HCT116 (cell line): ENCODE results near the gene PDLIM4. TPM values are rescaled to one million over a fixed set of nuclear protein-coding genes. Genes with fewer than 3 reads are reported as not detected.

ENCODE experiments used
- ATAC-seq: fragments of 200-7000 bp; cut with Tn5 transposase; 2 replicates; pipeline ENCODE4 v1.9.1; 2020; ENCODE audit warnings: mild to moderate bottlenecking, moderate library complexity
- BruUV-seq: library from RNA; stranded (reverse); fragments of 400-500 nt; replicated peaks from 2 replicates; lab custom pipeline; 2021; lab: Mats Ljungman, UMichigan
- CTCF ChIA-PET: fragments of 300-600 bp; sonication (Branson Sonifier 250); formaldehyde crosslinking; loops from one replicate; lab custom pipeline; 2021; ENCODE audit warnings: antibody characterized with exemption; lab: Charles Lee
- POLR2A ChIA-PET: fragments of 300-600, 350-600 bp; sonication (Branson Sonifier 250); formaldehyde crosslinking; loops from one replicate; lab custom pipeline; 2021; ENCODE audit warnings: antibody characterized with exemption; lab: Charles Lee
- RAD21 ChIA-PET, 2 experiments: fragments of 300-600 bp; sonication (Branson Sonifier 250); formaldehyde crosslinking; loops; one replicate each; lab custom pipeline; 2023; ENCODE audit warnings: low total read pairs in 2 of 2; ENCODE audit not compliant: uncharacterized antibody in 2 of 2, unreplicated experiment in 2 of 2, low non-redundant PET in 1 of 2; lab: Charles Lee
- DNase-seq: peaks from one replicate; pipeline ENCODE4 v3.0.0-alpha.2; 2010; ENCODE audit warnings: low read depth, low spot score
- H2AFZ ChIP-seq: fragments of 200-600 bp; shearing (Covaris generic), sonication (generic); 2 replicates; pipeline ENCODE4 v1.6.1; 2017; ENCODE audit warnings: low read depth, mixed run types, mixed read lengths, antibody characterized with exemption, low read length; ENCODE audit not compliant: poor library complexity, severe bottlenecking
- H3K27ac ChIP-seq: 2 replicates; pipeline ENCODE4 v1.5.1; 2012; ENCODE audit warnings: low read depth, low read length
- H3K27me3 ChIP-seq: fragments of 200-600 bp; sonication (generic); 2 replicates; pipeline ENCODE4 v1.6.1; 2016; ENCODE audit warnings: mixed run types, low read length, mixed read lengths; ENCODE audit not compliant: insufficient read depth
- H3K36me3 ChIP-seq, 2 experiments: fragments of 200-500 bp in 1 of 2; fragments of 200-600 bp in 1 of 2; sonication (Bioruptor generic) in 1 of 2; sonication (generic) in 1 of 2; 2 replicates each; pipeline versions ENCODE4 v1.5.1 to v1.6.1; 2014 to 2016; ENCODE audit warnings: low read length in 2 of 2, inconsistent platforms in 1 of 2, mixed read lengths in 1 of 2, mixed run types in 1 of 2; ENCODE audit not compliant: insufficient read depth in 2 of 2, control insufficient read depth in 1 of 2
- H3K4me1 ChIP-seq, 2 experiments: fragments of 200-600 bp in 1 of 2; sonication (generic) in 1 of 2; 2 replicates each; pipeline versions ENCODE4 v1.5.1 to v1.6.1; 2012 to 2017; ENCODE audit warnings: low read length in 2 of 2, inconsistent platforms in 1 of 2, mild to moderate bottlenecking in 1 of 2, mixed read lengths in 1 of 2, mixed run types in 1 of 2, moderate library complexity in 1 of 2; ENCODE audit not compliant: insufficient read depth in 2 of 2, control insufficient read depth in 1 of 2
- H3K4me2 ChIP-seq: fragments of 200-600 bp; sonication (generic); 2 replicates; pipeline ENCODE4 v1.6.1; 2017; ENCODE audit warnings: mixed run types, low read length, mixed read lengths
- H3K4me3 ChIP-seq, 2 experiments: fragments of 200-600 bp in 1 of 2; sonication (generic) in 1 of 2; replicated peaks in 1 of 2; 2 replicates each; pipeline ENCODE4 v1.5.1; 2011 to 2016; ENCODE audit warnings: low read length in 2 of 2, control low read depth in 1 of 2, low read depth in 1 of 2, mild to moderate bottlenecking in 1 of 2, mixed read lengths in 1 of 2, mixed run types in 1 of 2
- H3K79me2 ChIP-seq: fragments of 200-600 bp; sonication (generic); 2 replicates; pipeline ENCODE4 v1.6.1; 2017; ENCODE audit warnings: mild to moderate bottlenecking, mixed run types, low read length, moderate library complexity, mixed read lengths; ENCODE audit not compliant: insufficient read depth
- H3K9ac ChIP-seq: fragments of 200-600 bp; sonication (generic); 2 replicates; pipeline ENCODE4 v1.6.1; 2016; ENCODE audit warnings: low read length, mixed read lengths
- H3K9me2 ChIP-seq: fragments of 200-600 bp; sonication (generic), shearing (Covaris generic); 2 replicates; pipeline ENCODE4 v1.6.1; 2017; ENCODE audit warnings: mixed run types, mild to moderate bottlenecking, moderate library complexity; ENCODE audit not compliant: insufficient read depth
- H3K9me3 ChIP-seq, 2 experiments: fragments of 200-500 bp in 1 of 2; fragments of 200-600 bp in 1 of 2; sonication (Bioruptor generic) in 1 of 2; sonication (generic) in 1 of 2; 2 replicates each; pipeline ENCODE4 v1.6.1; 2014 to 2017; ENCODE audit warnings: low read length in 2 of 2, mixed read lengths in 2 of 2, inconsistent platforms in 1 of 2, low read depth in 1 of 2, mild to moderate bottlenecking in 1 of 2, mixed run types in 1 of 2, moderate library complexity in 1 of 2; ENCODE audit not compliant: control insufficient read depth in 1 of 2, insufficient read depth in 1 of 2
- H4K20me1 ChIP-seq: fragments of 200-600 bp; sonication (generic), shearing (Covaris generic); 2 replicates; pipeline ENCODE4 v1.6.1; 2017; ENCODE audit warnings: mixed run types, mild to moderate bottlenecking, moderate library complexity; ENCODE audit not compliant: insufficient read depth
- CBX3 ChIP-seq: IDR thresholded peaks from 2 replicates; pipeline ENCODE4 v1.6.1; 2012; ENCODE audit warnings: low read depth
- CEBPB ChIP-seq: IDR thresholded peaks from 2 replicates; pipeline ENCODE4 v1.6.1; 2012; ENCODE audit warnings: low read depth
- ELF1 ChIP-seq: IDR thresholded peaks from 2 replicates; pipeline ENCODE4 v1.6.1; 2012; ENCODE audit warnings: low read depth, borderline replicate concordance
- EZH2 ChIP-seq: fragments of 200-600 bp; sonication (generic); IDR thresholded peaks from 2 replicates; pipeline ENCODE4 v1.6.1; 2017; ENCODE audit warnings: antibody characterized with exemption, mixed run types
- EZH2phosphoT487 ChIP-seq: fragments of 200-600 bp; IDR thresholded peaks from 2 replicates; pipeline ENCODE4 v1.6.1; 2018; ENCODE audit warnings: antibody characterized with exemption, borderline replicate concordance
- JUND ChIP-seq: IDR thresholded peaks from 2 replicates; pipeline ENCODE4 v1.6.1; 2012
- MAX ChIP-seq: IDR thresholded peaks from 2 replicates; pipeline ENCODE4 v1.6.1; 2012
- POLR2AphosphoS5 ChIP-seq: IDR thresholded peaks from 2 replicates; pipeline ENCODE4 v1.6.1; 2011; ENCODE audit warnings: mild to moderate bottlenecking, low read depth, low read length, moderate library complexity
- RAD21 ChIP-seq: IDR thresholded peaks from 2 replicates; pipeline ENCODE4 v1.6.1; 2012; ENCODE audit warnings: low read depth, mild to moderate bottlenecking
- SP1 ChIP-seq: IDR thresholded peaks from 2 replicates; pipeline ENCODE4 v1.6.1; 2012; ENCODE audit warnings: low read depth
- SRF ChIP-seq: IDR thresholded peaks from 2 replicates; pipeline ENCODE4 v1.6.1; 2012; ENCODE audit warnings: low read depth
- TCF7L2 ChIP-seq: IDR thresholded peaks from 2 replicates; pipeline ENCODE4 v1.7.0; 2011; ENCODE audit warnings: borderline replicate concordance, inconsistent platforms; ENCODE audit not compliant: insufficient read depth, insufficient read length; ENCODE audit errors: extremely low read depth
- YY1 ChIP-seq: IDR thresholded peaks from 2 replicates; pipeline ENCODE4 v1.6.1; 2011; ENCODE audit warnings: low read length, low read depth, moderate library complexity, mild to moderate bottlenecking; ENCODE audit not compliant: insufficient replicate concordance; ENCODE audit errors: extremely low read depth
- ZFX ChIP-seq: fragments of 450-650 bp; IDR thresholded peaks from 2 replicates; pipeline ENCODE4 v1.6.1; 2017
- ZNF274 ChIP-seq: fragments of 200-500 bp; sonication (Bioruptor generic); IDR thresholded peaks from 2 replicates; pipeline ENCODE4 v1.6.1; 2014; ENCODE audit warnings: mild to moderate bottlenecking, low read depth, low read length, inconsistent platforms
- intact Hi-C: fragments of 100-400 bp; cut with micrococcal nuclease; formaldehyde crosslinking; loops from 2 replicates; pipeline ENCODE4 v1.10.0; 2022
- total RNA-seq: library from RNA; stranded (reverse); gene quantifications from one replicate; pipeline ENCODE4 v1.2.1, GENCODE V29; 2021; ENCODE audit not compliant: unreplicated experiment
- TF ChIP-seq, protein P1 (sequence below), 3 experiments: fragments of 200-600 bp in 1 of 3; sonication (generic) in 1 of 3; IDR thresholded peaks in 2 of 3; conservative IDR thresholded peaks in 1 of 3; 2 replicates each; pipeline ENCODE4 v1.5.1; 2012 to 2017; ENCODE audit warnings: low read depth in 2 of 3, low read length in 2 of 3, antibody characterized with exemption in 1 of 3, borderline replicate concordance in 1 of 3, control low read depth in 1 of 3, mild to moderate bottlenecking in 1 of 3, mixed read lengths in 1 of 3, mixed run types in 1 of 3, moderate library complexity in 1 of 3; ENCODE audit not compliant: insufficient read depth in 1 of 3
- TF ChIP-seq, protein P2 (sequence below): IDR thresholded peaks from 2 replicates; pipeline ENCODE4 v1.6.1; 2012; ENCODE audit warnings: low read depth

Gene PDLIM4
- total RNA-seq, 1 experiment from 2014 or later: not detected

DNA sequence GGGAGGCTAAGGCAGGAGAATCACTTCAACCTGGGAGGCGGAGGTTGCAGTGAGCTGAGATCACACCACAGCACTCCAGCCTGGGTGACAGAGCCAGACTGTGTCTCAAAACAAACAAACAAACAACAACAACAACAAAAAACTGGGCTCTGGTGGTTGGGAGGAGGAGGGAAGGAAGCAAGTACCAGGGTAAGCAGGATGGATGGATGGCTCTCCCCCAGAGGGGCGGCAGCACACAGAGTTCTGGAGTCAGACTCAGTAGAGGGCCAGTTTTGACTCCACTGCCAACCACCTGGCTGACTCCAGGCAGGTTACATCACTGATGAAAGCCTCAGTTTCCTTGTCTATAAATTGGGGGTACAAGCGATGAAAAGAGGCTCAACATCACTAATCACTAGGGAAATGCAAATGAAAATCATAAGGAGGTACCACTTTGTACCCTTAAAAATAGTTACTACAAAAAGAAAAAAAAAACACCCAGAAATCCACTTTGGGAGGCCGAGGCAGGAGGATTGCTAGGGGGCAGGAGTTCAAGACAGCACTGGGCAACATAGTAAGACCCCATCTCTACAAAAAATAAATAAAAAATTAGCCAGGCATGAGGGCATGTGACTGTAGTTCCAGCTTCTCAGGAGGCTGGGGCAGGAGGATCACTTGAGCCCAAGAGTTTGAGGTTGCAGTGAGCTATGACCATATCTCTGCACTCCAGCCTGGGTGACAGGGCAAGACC lies 39.9 kb downstream of the PDLIM4 start:
- H3K79me2 ChIP-seq: no peaks in the 10 kb centered on the region
- no peak overlapping the region for H2AFZ ChIP-seq
- DNase-seq (no peak), ATAC-seq (no peak)
- no peaks in the 10 kb centered on the region for H4K20me1 ChIP-seq
- no peaks in the 10 kb centered on the region for H3K27me3 ChIP-seq
- no peak overlapping the region for H3K4me2 ChIP-seq
- ChIA-PET RAD21 (no interaction called here), CTCF (no interaction called here), POLR2A (no interaction called here)
- no peak overlapping the region for H3K27ac ChIP-seq
- no peaks in the 10 kb centered on the region for H3K36me3 ChIP-seq
- no peaks in the 10 kb centered on the region for H3K9me2 ChIP-seq
- TF ChIP-seq SP1 (no peak), EZH2phosphoT487 (no peak), ZNF274 (no peak), RAD21 (no peak), CEBPB (no peak), SRF (no peak), JUND (no peak), POLR2AphosphoS5 (no peak), ELF1 (no peak), CBX3 (no peak), TCF7L2 (no peak), ZFX (no peak), MAX (no peak), EZH2 (no peak), YY1 (no peak)
- TF ChIP-seq, protein P1, sequence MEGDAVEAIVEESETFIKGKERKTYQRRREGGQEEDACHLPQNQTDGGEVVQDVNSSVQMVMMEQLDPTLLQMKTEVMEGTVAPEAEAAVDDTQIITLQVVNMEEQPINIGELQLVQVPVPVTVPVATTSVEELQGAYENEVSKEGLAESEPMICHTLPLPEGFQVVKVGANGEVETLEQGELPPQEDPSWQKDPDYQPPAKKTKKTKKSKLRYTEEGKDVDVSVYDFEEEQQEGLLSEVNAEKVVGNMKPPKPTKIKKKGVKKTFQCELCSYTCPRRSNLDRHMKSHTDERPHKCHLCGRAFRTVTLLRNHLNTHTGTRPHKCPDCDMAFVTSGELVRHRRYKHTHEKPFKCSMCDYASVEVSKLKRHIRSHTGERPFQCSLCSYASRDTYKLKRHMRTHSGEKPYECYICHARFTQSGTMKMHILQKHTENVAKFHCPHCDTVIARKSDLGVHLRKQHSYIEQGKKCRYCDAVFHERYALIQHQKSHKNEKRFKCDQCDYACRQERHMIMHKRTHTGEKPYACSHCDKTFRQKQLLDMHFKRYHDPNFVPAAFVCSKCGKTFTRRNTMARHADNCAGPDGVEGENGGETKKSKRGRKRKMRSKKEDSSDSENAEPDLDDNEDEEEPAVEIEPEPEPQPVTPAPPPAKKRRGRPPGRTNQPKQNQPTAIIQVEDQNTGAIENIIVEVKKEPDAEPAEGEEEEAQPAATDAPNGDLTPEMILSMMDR (IDR thresholded peaks at IDR 0.05 in 2 of 3, conservative IDR thresholded peaks at IDR 0.05 in 1 of 3; ENCODE audit: borderline replicate concordance in 1 of 3, insufficient read depth in 1 of 3, low read depth in 2 of 3, low read length in 2 of 3): no peak
- TF ChIP-seq, protein P2, sequence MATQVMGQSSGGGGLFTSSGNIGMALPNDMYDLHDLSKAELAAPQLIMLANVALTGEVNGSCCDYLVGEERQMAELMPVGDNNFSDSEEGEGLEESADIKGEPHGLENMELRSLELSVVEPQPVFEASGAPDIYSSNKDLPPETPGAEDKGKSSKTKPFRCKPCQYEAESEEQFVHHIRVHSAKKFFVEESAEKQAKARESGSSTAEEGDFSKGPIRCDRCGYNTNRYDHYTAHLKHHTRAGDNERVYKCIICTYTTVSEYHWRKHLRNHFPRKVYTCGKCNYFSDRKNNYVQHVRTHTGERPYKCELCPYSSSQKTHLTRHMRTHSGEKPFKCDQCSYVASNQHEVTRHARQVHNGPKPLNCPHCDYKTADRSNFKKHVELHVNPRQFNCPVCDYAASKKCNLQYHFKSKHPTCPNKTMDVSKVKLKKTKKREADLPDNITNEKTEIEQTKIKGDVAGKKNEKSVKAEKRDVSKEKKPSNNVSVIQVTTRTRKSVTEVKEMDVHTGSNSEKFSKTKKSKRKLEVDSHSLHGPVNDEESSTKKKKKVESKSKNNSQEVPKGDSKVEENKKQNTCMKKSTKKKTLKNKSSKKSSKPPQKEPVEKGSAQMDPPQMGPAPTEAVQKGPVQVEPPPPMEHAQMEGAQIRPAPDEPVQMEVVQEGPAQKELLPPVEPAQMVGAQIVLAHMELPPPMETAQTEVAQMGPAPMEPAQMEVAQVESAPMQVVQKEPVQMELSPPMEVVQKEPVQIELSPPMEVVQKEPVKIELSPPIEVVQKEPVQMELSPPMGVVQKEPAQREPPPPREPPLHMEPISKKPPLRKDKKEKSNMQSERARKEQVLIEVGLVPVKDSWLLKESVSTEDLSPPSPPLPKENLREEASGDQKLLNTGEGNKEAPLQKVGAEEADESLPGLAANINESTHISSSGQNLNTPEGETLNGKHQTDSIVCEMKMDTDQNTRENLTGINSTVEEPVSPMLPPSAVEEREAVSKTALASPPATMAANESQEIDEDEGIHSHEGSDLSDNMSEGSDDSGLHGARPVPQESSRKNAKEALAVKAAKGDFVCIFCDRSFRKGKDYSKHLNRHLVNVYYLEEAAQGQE: no peak
- H3K9ac ChIP-seq: no peak overlapping the region
- no peak overlapping the region for H3K4me3 ChIP-seq
- no TSS peak for BruUV-seq
- peaks cover 14 to 37% of the 10 kb centered on the region in 2 experiments for H3K4me1 ChIP-seq
- H3K9me3 ChIP-seq: no peaks in the 10 kb centered on the region
- intact Hi-C loops: loop anchor here (10.0 kb wide), 1 partner anchor 197 kb away; the partner anchor contains the start of gene IRF1
